Stimulated activated CD8-positive, alpha-beta memory T cell treated with anti-CD3 and anti-CD28 coated beads, Interleukin-15, amount 100 ng/mL, for 4 hours (primary cell): ENCODE data around the gene KRT14.
"Not testable (repeated sequence)": the region's sequence is repeated elsewhere in the genome, so short reads cannot be mapped to it uniquely, and the experiment has no call there.

Experiments used
- DNase-seq, 2 donors: peaks; one replicate each; pipeline ENCODE4 v3.0.0-alpha.2; 2020; ENCODE audit warnings: low read depth in 2 of 2

The KRT14 gene

DNA sequence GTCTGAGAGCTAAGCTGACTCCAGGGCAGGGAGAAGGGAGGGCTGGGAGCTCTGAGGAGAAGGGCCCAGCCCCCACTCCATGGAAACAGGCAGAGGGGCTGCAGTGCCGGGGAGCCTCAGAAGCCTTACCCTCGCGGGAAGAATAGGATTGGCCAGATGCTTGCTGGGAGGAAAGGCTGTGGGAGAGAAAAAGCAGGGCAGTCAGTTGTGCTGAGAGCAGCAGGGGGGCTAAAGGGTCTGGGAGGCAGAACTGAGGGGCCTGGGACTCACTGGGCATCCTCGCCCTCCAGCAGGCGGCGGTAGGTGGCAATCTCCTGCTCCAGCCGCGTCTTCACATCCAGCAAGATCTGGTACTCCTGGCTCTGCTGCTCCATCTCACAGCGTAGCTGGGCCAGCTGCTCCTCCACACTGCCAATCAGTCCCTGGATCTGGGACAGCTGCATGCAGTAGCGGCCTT is 23.4 kb upstream of the KRT14 start:
- DNase-seq: not testable (repeated sequence)

GRCh38 chr17:41606930-41607329 is 20.2 kb upstream of the KRT14 start:
- DNase-seq: not testable (repeated sequence)

- DNase-seq: no peak
Observed at GRCh38 chr17:41602524-41602923, 15.8 kb upstream of the KRT14 start.

DNA sequence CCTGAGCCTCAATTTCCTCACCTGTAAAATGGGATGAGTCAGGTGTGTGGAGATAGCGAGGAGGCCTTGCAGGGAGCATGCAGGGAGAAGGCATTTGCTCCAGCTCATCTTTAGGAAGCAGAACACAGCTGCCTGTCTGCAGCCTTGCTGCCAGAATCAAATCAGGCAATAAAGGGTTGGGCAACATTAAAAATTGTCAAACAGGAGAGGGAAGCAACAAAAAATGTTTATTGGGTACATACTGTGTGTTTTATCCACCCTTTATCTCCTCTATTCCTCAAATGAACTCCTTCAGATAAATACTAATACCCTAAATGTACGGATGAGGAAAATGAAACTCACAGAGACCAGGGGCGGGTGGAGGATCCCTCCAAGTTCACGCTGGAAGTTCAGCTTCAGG is 13.6 kb upstream of the KRT14 start:
- DNase-seq: no peak

GRCh38 chr17:41599680-41600079 is 13.0 kb upstream of the KRT14 start:
- no peak for DNase-seq

DNA sequence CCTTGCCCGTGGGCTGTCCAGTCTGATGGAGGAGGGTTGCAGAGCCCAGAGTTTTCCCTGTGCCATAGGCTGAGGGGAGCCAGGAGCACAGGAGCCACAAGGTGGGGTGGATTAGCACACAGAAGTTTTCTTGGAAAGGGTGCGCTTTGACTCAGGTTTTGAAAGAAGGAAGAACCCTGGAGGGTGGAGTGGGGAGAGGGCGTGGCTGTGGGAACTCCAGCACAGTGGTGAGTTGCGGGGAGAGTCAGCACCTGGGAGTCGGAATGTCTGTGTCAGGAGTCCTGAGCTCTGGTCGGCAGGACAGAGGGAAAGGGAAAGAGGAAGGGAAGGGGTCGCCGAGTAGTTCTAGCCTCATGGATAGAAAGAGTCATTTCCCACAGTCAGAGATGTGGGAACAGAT is 8.9 kb upstream of the KRT14 start:
- DNase-seq: no peak

DNA sequence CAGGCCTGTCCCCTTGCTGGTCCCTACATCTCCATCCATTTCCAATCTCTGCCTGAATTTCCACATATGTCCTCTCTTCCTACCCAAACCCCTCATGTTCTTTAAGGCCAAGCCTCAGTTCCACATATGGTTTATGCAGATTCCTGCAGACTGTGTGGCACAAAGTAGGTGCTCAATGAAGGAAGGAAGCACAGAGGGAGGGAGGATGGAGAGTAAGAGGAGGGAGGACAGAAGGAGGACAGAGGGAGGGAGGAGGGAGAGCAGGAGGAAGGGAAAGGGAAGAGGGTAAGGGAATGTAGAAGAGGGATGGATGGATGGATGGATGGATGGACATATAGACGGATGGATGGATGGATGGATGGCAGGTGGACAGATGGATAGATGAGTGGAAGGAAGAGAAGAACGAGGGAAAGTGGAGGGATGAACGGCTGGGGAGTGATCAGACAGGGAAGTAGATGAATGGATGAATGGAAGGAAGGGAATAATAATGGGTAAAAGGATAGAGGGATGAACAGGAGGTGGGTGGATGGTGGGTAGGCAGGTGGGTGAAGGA is 7.7 kb upstream of the KRT14 start:
- DNase-seq: no peak

GRCh38 chr17:41593306-41593981 is 6.7 kb upstream of the KRT14 start:
- no peak for DNase-seq

GRCh38 chr17:41592601-41593305 is 6.1 kb upstream of the KRT14 start:
- DNase-seq: no peak

- DNase-seq: no peak
Observed at GRCh38 chr17:41589301-41589700, 2.6 kb upstream of the KRT14 start.

- DNase-seq: no peak
Observed at GRCh38 chr17:41588126-41588810, 1.6 kb upstream of the KRT14 start.

GRCh38 chr17:41585301-41586056 is 1.2 kb downstream of the KRT14 start:
- DNase-seq: no peak

- DNase-seq: not testable (repeated sequence)
Observed at GRCh38 chr17:41584331-41584927, 2.3 kb downstream of the KRT14 start.

DNA sequence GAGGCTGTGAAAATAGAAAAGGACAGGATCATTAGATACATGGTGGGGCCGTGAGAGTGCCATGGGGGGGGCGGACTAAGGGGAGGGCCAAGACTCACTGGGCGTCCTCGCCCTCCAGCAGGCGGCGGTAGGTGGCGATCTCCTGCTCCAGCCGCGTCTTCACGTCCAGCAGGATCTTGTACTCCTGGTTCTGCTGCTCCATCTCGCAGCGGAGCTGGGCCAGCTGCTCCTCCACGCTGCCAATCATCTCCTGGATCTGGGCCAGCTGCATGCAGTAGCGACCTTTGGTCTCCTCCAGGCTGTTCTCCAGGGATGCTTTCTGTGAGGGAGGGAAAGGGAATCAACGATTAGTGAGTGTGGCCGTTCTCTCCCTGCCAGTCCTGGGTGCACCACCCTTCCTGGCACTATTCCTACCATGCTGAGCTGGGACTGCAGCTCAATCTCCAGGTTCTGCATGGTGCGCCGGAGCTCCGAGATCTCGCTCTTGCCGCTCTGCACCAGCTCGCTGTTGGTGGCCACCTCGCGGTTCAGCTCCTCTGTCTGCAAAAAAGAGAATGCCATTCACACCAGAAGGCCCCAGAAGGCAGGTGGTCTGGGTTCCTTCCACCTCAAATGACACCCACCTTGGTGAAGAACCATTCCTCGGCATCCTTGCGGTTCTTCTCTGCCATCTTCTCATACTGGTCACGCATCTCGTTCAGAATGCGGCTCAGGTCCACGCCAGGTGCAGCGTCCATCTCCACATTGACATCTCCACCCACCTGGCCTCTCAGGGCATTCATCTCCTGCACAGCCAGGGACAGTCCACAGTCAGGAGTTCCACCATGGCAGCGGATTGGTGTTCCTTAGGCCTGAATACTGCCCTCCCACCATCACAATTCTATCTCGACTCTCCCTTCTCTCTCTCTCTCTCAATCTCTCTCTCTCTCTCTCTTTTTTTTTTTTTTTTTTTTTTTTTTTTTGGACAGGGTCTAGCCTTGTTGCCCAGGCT is 3.3 kb downstream of the KRT14 start:
- no peak for DNase-seq

- DNase-seq: not testable (repeated sequence)
Observed at GRCh38 chr17:41582061-41582968, 4.4 kb downstream of the KRT14 start.

- no peak for DNase-seq
Observed at GRCh38 chr17:41581366-41582060, 5.2 kb downstream of the KRT14 start.

DNA sequence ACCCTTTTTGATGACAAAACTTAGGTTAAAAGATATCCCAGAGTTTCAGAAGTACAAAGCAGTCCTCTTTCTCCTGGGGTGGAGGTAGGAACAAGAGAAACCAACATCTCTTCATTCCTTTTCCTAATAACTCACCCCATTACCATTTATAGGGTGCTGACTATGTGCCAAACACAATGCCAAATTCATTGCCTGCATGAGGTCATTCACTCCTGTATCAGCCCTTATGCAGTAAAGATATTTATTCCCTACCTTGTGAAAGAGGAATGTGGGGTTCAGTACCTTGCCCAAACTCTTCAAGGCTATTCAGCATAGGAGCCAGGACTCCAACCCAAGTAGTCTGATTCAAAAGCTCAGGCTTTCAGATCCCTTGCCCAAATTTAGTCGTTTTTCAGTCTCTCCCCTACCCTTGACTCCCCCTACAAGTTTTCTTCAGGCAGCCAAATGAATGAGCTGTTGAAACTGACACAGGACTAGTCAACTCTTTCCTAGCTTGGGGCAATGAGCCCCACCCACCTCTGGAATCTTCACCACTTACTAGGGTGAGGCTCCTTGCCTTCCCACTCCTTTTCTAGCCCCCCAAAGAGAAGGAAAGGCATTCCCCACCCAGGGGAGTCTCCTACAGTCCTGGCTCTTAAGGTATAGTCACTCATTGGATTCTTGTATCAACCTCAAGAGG is 5.9 kb downstream of the KRT14 start:
- DNase-seq: no peak

DNA sequence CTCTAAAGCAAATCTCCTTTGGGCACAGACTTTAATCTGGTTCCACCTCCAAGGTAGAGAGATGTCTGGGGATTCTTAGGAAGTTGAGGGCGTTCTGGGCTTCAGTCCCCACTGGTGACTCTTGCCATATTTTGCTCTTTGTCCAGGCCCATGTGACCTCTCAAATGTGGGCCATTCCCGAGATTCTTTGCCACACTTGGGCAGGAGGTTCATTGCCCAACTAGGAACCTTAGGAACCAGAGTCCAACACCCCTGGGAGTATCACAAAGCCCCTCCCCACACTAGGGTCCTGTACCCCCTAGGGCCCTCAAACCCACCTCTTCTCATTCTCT is 6.5 kb downstream of the KRT14 start:
- no peak for DNase-seq
